Measurements from ENCODE around the gene PTPN5.

- no peak for TF ChIP-seq CTCF (IDR thresholded peaks at IDR 0.05)
- no peak for TF ChIP-seq POLR2AphosphoS5 (IDR thresholded peaks at IDR 0.05; ENCODE audit: low read depth, low read length)
- no peak for TF ChIP-seq SIN3A (IDR thresholded peaks at IDR 0.05; ENCODE audit: borderline replicate concordance, insufficient read depth, low read depth, low read length)
- no peak for TF ChIP-seq REST (IDR thresholded peaks at IDR 0.05; ENCODE audit: insufficient read depth in 1 of 2, low read depth in 2 of 2, low read length in 1 of 2)
- TF ChIP-seq TCF7L2 (IDR thresholded peaks at IDR 0.05; ENCODE audit: low read depth, low read length), result no peak
These were observed 19.4 kb downstream of the PTPN5 start for GRCh38 chr11:18772211-18772610.
